ENCODE measurements around the gene ZFP90.
"Not testable (repeated sequence)": the region's sequence is repeated elsewhere in the genome, so short reads cannot be mapped to it uniquely, and the experiment has no call there.

ZFP90 gene

DNA sequence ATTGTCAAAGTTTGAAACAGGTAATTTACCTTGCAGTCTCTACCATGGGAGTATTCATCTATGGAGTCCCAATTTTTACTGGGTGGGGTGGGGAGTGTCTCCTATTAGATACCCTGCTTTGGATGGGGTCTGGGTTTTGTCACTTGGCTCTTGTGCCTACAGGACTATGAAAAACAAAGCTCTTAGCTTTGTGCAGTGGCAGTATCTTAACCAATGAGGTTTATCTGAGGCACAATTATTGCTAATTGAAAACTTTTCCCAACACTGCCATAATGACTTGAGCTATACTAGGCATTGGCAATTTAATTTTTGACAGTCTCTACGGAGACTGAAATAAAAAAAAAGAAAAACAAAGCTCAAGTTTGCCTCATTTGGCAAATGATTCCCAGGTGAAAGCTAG is 3.8 kb upstream of the ZFP90 start:
- DNase-seq (ENCODE audit: extremely low spot score) = no peak
- POLR2A ChIA-PET = interaction anchor here (0.6 to 1.2 kb wide), 2 partner anchors 309 to 589 kb away, joined by 3 read pairs; no protein-coding TSS in a partner anchor
- CTCF ChIA-PET = interaction anchor here (0.9 kb wide), 1 partner anchor 109 kb away, joined by 5 read pairs; no protein-coding TSS in a partner anchor
- TF ChIP-seq BHLHE40 (IDR thresholded peaks at IDR 0.05; ENCODE audit: borderline replicate concordance) = no peak

DNA sequence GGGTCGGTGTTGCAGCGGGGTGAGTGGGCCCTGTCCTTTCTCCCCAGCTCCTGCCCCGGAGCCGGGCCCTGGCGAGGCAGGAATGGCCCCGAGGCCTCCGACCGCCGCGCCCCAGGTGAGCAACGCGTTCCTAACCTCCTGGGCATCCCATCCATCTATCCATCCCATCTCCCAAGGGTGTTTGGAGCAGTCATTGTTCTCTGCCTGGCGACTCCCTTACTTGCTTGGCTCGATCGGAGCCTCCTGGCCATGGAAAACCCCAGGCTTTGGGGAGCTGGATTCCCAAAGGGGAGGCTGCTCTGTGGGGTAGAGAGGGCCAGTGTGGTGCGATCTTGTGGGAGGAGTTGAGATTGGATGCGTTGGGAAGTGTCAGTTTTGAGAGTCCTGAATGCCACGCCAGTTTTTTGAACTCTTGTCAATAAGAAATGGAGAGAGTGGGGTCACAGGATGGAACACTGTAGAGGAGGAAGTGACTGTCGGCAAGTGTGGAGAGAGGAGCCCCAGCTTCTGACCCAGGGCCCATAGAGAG is 684 bp downstream of the ZFP90 start:
- CTCF ChIA-PET = interaction anchor here (0.7 kb wide), 1 partner anchor 19 kb away, joined by 4 read pairs; no protein-coding TSS in a partner anchor
- no peak for DNase-seq (ENCODE audit: extremely low spot score)
- POLR2A ChIA-PET = interaction anchor here (0.9 to 1.2 kb wide), 2 partner anchors 10 to 50 kb away, joined by 3 read pairs; no protein-coding TSS in a partner anchor
- TF ChIP-seq FOXK2 (IDR thresholded peaks at IDR 0.05) (no peak), FOXA1 (IDR thresholded peaks at IDR 0.05) (no peak), NFRKB (IDR thresholded peaks at IDR 0.05) (no peak), CTBP1 (IDR thresholded peaks at IDR 0.05; ENCODE audit: borderline replicate concordance) (no peak), SUZ12 (IDR thresholded peaks at IDR 0.05) (no peak)

DNA sequence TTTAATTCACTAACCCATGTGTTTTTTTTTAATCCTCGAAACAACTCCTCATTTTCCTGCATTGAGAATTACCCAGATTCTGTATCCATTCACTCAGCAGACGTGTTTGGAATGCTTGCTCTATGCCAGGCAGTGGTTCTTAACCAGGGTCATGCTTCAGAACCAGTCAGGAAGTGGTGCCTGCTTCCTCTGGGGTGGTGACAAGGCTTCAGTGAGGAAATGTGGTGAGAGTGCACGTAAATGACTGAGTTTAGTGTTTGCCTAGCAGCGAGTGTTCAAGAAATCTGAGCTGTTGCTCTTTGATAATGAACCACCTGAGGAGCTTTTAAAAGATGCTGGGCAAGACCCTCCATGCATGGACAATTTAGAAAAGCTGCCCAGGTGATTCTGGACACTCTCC is 9.9 kb downstream of the ZFP90 start:
- POLR2A ChIA-PET = no interaction called here
- no peak for DNase-seq (ENCODE audit: extremely low spot score)
- TF ChIP-seq ARNT (IDR thresholded peaks at IDR 0.05) = no peak
- TF ChIP-seq NFRKB (IDR thresholded peaks at IDR 0.05) = no peak
- no peak for TF ChIP-seq L3MBTL2 (conservative IDR thresholded peaks at IDR 0.05)
- TF ChIP-seq, protein P1, sequence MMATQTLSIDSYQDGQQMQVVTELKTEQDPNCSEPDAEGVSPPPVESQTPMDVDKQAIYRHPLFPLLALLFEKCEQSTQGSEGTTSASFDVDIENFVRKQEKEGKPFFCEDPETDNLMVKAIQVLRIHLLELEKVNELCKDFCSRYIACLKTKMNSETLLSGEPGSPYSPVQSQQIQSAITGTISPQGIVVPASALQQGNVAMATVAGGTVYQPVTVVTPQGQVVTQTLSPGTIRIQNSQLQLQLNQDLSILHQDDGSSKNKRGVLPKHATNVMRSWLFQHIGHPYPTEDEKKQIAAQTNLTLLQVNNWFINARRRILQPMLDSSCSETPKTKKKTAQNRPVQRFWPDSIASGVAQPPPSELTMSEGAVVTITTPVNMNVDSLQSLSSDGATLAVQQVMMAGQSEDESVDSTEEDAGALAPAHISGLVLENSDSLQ (IDR thresholded peaks at IDR 0.05) = no peak
- TF ChIP-seq HDGF (IDR thresholded peaks at IDR 0.05; ENCODE audit: borderline replicate concordance) = no peak
- no peak for TF ChIP-seq SUZ12 (IDR thresholded peaks at IDR 0.05)
- no peak for TF ChIP-seq FOXM1 (IDR thresholded peaks at IDR 0.05; ENCODE audit: borderline replicate concordance)
- TF ChIP-seq TARDBP (IDR thresholded peaks at IDR 0.05) = no peak
- no peak for TF ChIP-seq CTBP1 (IDR thresholded peaks at IDR 0.05; ENCODE audit: borderline replicate concordance)
- no peak for TF ChIP-seq ZNF384 (IDR thresholded peaks at IDR 0.05)
- no peak for TF ChIP-seq SP1 (IDR thresholded peaks at IDR 0.05)
- no peak for TF ChIP-seq LEF1 (IDR thresholded peaks at IDR 0.05; ENCODE audit: borderline replicate concordance)
- no peak for TF ChIP-seq FOXK2 (IDR thresholded peaks at IDR 0.05)
- no peak for TF ChIP-seq FOXA1 (IDR thresholded peaks at IDR 0.05)
- no peak for TF ChIP-seq ELF4 (IDR thresholded peaks at IDR 0.05)
- TF ChIP-seq BHLHE40 (IDR thresholded peaks at IDR 0.05; ENCODE audit: borderline replicate concordance) = no peak
- CTCF ChIA-PET = no interaction called here

DNA sequence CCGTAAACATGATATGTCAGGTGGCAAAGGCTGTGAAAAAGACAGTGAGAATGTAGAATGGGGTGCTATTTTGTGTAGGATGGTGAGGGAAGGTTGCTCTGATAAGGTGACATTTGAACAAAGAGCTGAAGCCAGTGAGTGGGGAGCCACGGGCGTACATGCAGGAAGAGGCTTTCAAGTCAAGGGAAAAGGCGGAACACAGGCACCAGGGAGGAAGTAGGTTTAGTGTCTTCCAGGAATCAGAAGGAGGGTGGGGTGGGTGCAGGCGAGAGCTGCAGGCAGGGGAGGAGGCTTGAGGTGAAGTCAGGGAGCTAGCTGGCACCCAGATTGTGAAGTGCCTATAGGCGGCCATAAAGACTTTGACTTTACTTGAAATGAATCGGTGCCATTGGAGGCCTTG is 14.1 kb downstream of the ZFP90 start:
- TF ChIP-seq SP1 (IDR thresholded peaks at IDR 0.05) (no peak), FOXK2 (IDR thresholded peaks at IDR 0.05) (no peak), NFRKB (IDR thresholded peaks at IDR 0.05) (no peak), HDGF (IDR thresholded peaks at IDR 0.05; ENCODE audit: borderline replicate concordance) (no peak), ARNT (IDR thresholded peaks at IDR 0.05) (no peak), L3MBTL2 (conservative IDR thresholded peaks at IDR 0.05) (no peak), FOXM1 (IDR thresholded peaks at IDR 0.05; ENCODE audit: borderline replicate concordance) (no peak), SUZ12 (IDR thresholded peaks at IDR 0.05) (no peak), TARDBP (IDR thresholded peaks at IDR 0.05) (no peak), ZNF384 (IDR thresholded peaks at IDR 0.05) (no peak), FOXA1 (IDR thresholded peaks at IDR 0.05) (no peak), CTBP1 (IDR thresholded peaks at IDR 0.05; ENCODE audit: borderline replicate concordance) (no peak), LEF1 (IDR thresholded peaks at IDR 0.05; ENCODE audit: borderline replicate concordance) (no peak), BHLHE40 (IDR thresholded peaks at IDR 0.05; ENCODE audit: borderline replicate concordance) (no peak)
- CTCF ChIA-PET = no interaction called here
- no peak for DNase-seq (ENCODE audit: extremely low spot score)
- POLR2A ChIA-PET = no interaction called here

DNA sequence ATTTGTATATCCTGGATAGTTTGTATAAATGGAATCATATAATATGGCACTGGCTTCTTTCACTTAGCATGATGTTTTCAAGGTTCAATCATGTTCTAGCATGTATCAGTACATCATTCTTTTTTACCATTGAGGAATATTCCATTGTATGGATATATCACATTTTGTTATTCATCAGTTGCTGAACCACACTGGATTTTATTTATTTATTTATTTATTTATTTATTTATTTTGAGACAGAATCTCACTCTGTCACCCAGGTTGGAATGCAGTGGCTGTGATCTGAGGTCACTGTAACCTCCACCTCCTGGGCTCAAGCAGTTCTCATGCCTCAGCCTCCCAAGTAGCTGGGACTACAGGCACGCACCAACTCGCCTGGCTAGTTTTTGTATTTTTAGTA is 21.2 kb downstream of the ZFP90 start:
- POLR2A ChIA-PET; DNase-seq (ENCODE audit: extremely low spot score); CTCF ChIA-PET: not testable (repeated sequence)

DNA sequence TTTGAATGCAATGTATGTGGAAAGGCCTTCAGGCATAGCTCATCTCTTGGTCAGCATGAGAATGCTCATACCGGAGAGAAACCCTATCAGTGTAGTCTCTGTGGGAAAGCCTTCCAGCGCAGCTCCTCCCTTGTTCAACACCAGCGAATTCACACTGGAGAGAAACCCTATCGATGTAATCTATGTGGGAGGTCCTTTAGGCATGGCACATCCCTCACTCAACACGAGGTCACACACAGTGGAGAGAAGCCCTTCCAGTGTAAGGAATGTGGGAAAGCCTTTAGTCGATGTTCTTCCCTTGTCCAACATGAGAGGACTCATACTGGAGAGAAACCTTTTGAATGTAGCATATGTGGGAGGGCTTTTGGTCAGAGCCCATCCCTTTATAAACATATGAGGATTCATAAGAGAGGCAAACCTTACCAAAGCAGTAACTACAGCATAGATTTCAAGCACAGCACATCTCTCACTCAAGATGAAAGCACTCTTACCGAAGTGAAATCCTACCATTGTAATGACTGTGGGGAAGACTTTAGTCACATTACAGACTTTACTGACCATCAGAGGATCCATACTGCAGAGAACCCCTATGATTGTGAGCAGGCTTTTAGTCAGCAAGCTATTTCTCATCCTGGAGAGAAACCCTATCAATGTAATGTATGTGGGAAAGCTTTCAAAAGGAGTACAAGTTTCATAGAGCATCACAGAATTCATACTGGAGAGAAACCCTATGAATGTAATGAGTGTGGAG is 24.7 kb downstream of the ZFP90 start:
- ChIA-PET POLR2A (no interaction called here), CTCF (no interaction called here)

More for the DNA sequence above, 24.7 kb downstream of the ZFP90 start:
- TF ChIP-seq BHLHE40 (IDR thresholded peaks at IDR 0.05; ENCODE audit: borderline replicate concordance) = no peak
- no peak for TF ChIP-seq FOXA1 (IDR thresholded peaks at IDR 0.05)
- TF ChIP-seq SP1 (IDR thresholded peaks at IDR 0.05) = no peak
- no peak for TF ChIP-seq FOXK2 (IDR thresholded peaks at IDR 0.05)
- TF ChIP-seq SUZ12 (IDR thresholded peaks at IDR 0.05) = no peak
- no peak for TF ChIP-seq L3MBTL2 (conservative IDR thresholded peaks at IDR 0.05)
- TF ChIP-seq ARNT (IDR thresholded peaks at IDR 0.05) = no peak
- no peak for TF ChIP-seq NFRKB (IDR thresholded peaks at IDR 0.05)
- TF ChIP-seq, protein P1 (IDR thresholded peaks at IDR 0.05) = no peak
- no peak for TF ChIP-seq TARDBP (IDR thresholded peaks at IDR 0.05)
- TF ChIP-seq LEF1 (IDR thresholded peaks at IDR 0.05; ENCODE audit: borderline replicate concordance) = no peak
- TF ChIP-seq ZNF384 (IDR thresholded peaks at IDR 0.05) = no peak
- TF ChIP-seq CTBP1 (IDR thresholded peaks at IDR 0.05; ENCODE audit: borderline replicate concordance) = no peak
- no peak for TF ChIP-seq ELF4 (IDR thresholded peaks at IDR 0.05)
- TF ChIP-seq FOXM1 (IDR thresholded peaks at IDR 0.05; ENCODE audit: borderline replicate concordance) = no peak
- DNase-seq (ENCODE audit: extremely low spot score) = no peak

Data from HEK293T (cell line).